ENCODE data around the gene WDR41. TPM values are rescaled to one million over a fixed set of nuclear protein-coding genes. Genes with fewer than 3 reads are reported as not detected.

Gene WDR41
- polyA plus RNA-seq, 2 of the 4 experiments (the other 2 are of a cell fraction): 62.1 to 88.5 TPM

- no peak for TF ChIP-seq ATOH8 (CRISPR knock-in tag; IDR thresholded peaks at IDR 0.05; ENCODE audit: low read depth)
- no peak for TF ChIP-seq GATA3 (IDR thresholded peaks at IDR 0.05; ENCODE audit: borderline replicate concordance)
- TF ChIP-seq NR3C1 (IDR thresholded peaks at IDR 0.05): no peak
- no peak for TF ChIP-seq NPAS2 (CRISPR knock-in tag; IDR thresholded peaks at IDR 0.05; ENCODE audit: borderline replicate concordance)
- TF ChIP-seq, protein P1, sequence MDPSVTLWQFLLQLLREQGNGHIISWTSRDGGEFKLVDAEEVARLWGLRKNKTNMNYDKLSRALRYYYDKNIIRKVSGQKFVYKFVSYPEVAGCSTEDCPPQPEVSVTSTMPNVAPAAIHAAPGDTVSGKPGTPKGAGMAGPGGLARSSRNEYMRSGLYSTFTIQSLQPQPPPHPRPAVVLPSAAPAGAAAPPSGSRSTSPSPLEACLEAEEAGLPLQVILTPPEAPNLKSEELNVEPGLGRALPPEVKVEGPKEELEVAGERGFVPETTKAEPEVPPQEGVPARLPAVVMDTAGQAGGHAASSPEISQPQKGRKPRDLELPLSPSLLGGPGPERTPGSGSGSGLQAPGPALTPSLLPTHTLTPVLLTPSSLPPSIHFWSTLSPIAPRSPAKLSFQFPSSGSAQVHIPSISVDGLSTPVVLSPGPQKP (IDR thresholded peaks at IDR 0.05; ENCODE audit: low read depth, low read length): no peak
These were observed 94.3 kb downstream of the WDR41 start (continued) for GRCh38 chr5:77397686-77398292.

DNA sequence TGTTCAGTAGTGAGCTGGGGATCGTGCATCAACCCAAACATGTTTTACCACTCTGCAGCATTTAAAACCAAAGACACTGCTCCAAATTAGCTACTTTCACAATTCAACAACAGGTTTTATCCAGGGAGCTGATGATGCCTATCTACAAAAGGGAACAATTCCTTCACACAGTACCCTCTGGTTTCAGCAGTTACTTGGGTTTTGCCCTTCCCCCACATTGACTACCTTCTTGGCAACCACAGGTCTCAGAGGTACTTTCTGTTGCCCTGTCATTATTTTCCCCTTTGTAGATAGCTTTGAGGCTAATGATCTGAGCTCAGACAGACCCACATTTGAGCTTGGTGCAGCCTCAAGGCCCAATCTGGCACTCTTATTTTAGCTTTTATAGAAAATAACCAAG lies 96.1 kb downstream of the WDR41 start:
- WGBS (ENCODE audit: missing lambda C conversion rate): 94% methylated on average over 1 of the region's 1 CpG
- no peak overlapping the region for H3K4me3 ChIP-seq
- H3K4me1 ChIP-seq: no peaks in the 10 kb centered on the region
- ATAC-seq: no peak
- no peak overlapping the region for H3K27ac ChIP-seq
- FAIRE-seq: no peak
- TF ChIP-seq RAD21 (conservative IDR thresholded peaks at IDR 0.05 in 1 of 2, IDR thresholded peaks at IDR 0.05 in 1 of 2) (no peak), ZC3H11A (IDR thresholded peaks at IDR 0.05) (no peak), KDM1A (IDR thresholded peaks at IDR 0.05; ENCODE audit: low read depth) (no peak), HEYL (CRISPR knock-in tag; IDR thresholded peaks at IDR 0.05) (no peak), TFCP2L1 (CRISPR knock-in tag; IDR thresholded peaks at IDR 0.05) (no peak), ZFP36 (IDR thresholded peaks at IDR 0.05; ENCODE audit: borderline replicate concordance, partially characterized antibody) (no peak), CHD4 (IDR thresholded peaks at IDR 0.05; ENCODE audit: borderline replicate concordance) (no peak), JUN (IDR thresholded peaks at IDR 0.05) (no peak), MAX (IDR thresholded peaks at IDR 0.05) (no peak), RCOR1 (IDR thresholded peaks at IDR 0.05; ENCODE audit: low read depth, low read length) (no peak), POLR2A (IDR thresholded peaks at IDR 0.05; ENCODE audit: low read length) (no peak), ESRRA (IDR thresholded peaks at IDR 0.05; ENCODE audit: borderline replicate concordance, low read length) (no peak), MAFK (IDR thresholded peaks at IDR 0.05; ENCODE audit: partially characterized antibody) (no peak), ZNF302 (CRISPR knock-in tag; IDR thresholded peaks at IDR 0.05) (no peak), GATA3 (IDR thresholded peaks at IDR 0.05; ENCODE audit: borderline replicate concordance) (no peak), SMC3 (IDR thresholded peaks at IDR 0.05) (no peak), SREBF2 (IDR thresholded peaks at IDR 0.05) (no peak), CBX8 (IDR thresholded peaks at IDR 0.05) (no peak), HOXB13 (CRISPR knock-in tag; IDR thresholded peaks at IDR 0.05; ENCODE audit: low read depth) (no peak)
- no peak overlapping the region for H3K4me2 ChIP-seq
- ChIA-PET CTCF (interaction anchor here (1.2 kb wide), 1 partner anchor 267 kb away, joined by 3 read pairs; no protein-coding TSS in a partner anchor), POLR2A (no interaction called here)
- no peaks in the 10 kb centered on the region for H3K9me3 ChIP-seq
- DNase-seq (ENCODE audit: low read depth in 1 of 2, low spot score in 1 of 2): no peak

DNA sequence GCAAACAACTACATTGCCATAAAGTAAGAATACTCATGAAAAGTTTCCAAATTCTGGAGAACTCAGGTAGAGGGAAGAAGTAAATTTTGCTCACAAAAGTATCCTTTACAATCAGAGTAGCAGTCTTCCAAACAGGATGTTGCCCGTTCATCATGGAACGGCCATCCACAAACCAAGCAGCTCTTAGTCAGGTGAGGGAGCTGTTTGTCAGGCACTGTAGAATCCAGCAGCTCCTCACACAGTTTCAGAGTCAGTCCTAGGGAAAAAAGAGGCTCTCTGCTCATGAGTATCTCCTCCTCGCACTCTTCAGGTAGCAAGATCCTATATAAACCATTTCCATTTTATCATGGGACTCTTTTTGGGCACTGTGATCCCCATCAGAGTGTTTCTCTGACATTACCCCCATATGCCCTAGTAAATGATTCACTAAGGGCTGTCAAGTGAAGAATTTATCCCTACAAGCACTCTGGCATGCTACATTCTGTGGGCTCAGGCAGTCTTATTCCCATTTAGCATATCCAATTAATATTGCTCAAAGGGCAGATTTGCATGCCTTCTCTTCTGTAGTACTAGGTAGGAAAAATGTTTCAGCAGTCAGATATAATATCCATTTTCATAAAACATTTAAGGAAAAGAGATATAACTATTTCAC lies 97.9 kb downstream of the WDR41 start:
- H3K27ac ChIP-seq: no peak overlapping the region
- DNase-seq (ENCODE audit: low read depth in 1 of 2, low spot score in 1 of 2) (no peak), ATAC-seq (0 out of 6 replicates have a peak, but pooled peaks have one; percentile 30 to 39), FAIRE-seq (no peak)
- WGBS (ENCODE audit: missing lambda C conversion rate): 63% methylated on average over 3 of the region's 3 CpGs
- H3K4me2 ChIP-seq: no peak overlapping the region
- CTCF ChIA-PET: no interaction called here
- H3K9me3 ChIP-seq: no peaks in the 10 kb centered on the region
- POLR2A ChIA-PET: no interaction called here
- H3K4me3 ChIP-seq: no peak overlapping the region
- no peak for TF ChIP-seq HOXB13 (CRISPR knock-in tag; IDR thresholded peaks at IDR 0.05; ENCODE audit: low read depth)
- H3K4me1 ChIP-seq: no peaks in the 10 kb centered on the region
